SK-N-SH (cell line): ENCODE results near the gene PPM1E. TPM values are rescaled to one million over a fixed set of nuclear protein-coding genes. Genes with fewer than 3 reads are reported as not detected.
A peak's percentile ranks its signal among the peaks of the same experiment; 100 is the strongest.

ENCODE experiments used
- CTCF ChIA-PET: fragments of 300-600, 350-600 bp; formaldehyde crosslinking; extraction: SDS; loops from one replicate; lab custom pipeline; 2021; lab: Yijun Ruan, JAX
- POLR2A ChIA-PET: fragments of 350-600 bp; sonication (Branson Sonifier 250); formaldehyde crosslinking; extraction: SDS; loops from one replicate; lab custom pipeline; 2020; ENCODE audit warnings: antibody characterized with exemption, inconsistent platforms; lab: Yijun Ruan, JAX
- DNase-seq: peaks from one replicate; pipeline ENCODE4 v3.0.0; 2012
- H2AFZ ChIP-seq: fragments of 200-600 bp; sonication (generic); 2 replicates; pipeline ENCODE4 v1.8.1; 2016; ENCODE audit warnings: antibody characterized with exemption, mild to moderate bottlenecking, low read depth
- H3F3A ChIP-seq: fragments of 200-600 bp; sonication (generic); replicated peaks from 2 replicates; pipeline ENCODE3; 2016; ENCODE audit warnings: antibody characterized with exemption, mild to moderate bottlenecking; ENCODE audit not compliant: insufficient read depth
- H3K27ac ChIP-seq, 2 experiments: fragments of 200-500 bp in 1 of 2; fragments of 200-600 bp in 1 of 2; sonication (Bioruptor generic) in 1 of 2; sonication (generic), shearing (Covaris generic) in 1 of 2; 2 replicates each; pipeline versions ENCODE4 v1.5.1 to v1.6.1; 2014 to 2016; ENCODE audit warnings: low read depth in 2 of 2, inconsistent platforms in 1 of 2, low read length in 1 of 2, mild to moderate bottlenecking in 1 of 2, mixed read lengths in 1 of 2
- H3K27me3 ChIP-seq: fragments of 200-600 bp; sonication (generic), shearing (Covaris generic); 2 replicates; pipeline ENCODE4 v1.6.1; 2016; ENCODE audit warnings: mixed run types; ENCODE audit not compliant: insufficient read depth
- H3K36me3 ChIP-seq, 2 experiments: fragments of 200-500 bp in 1 of 2; fragments of 200-600 bp in 1 of 2; sonication (Bioruptor generic) in 1 of 2; sonication (generic) in 1 of 2; replicated peaks in 1 of 2; 2 replicates each; pipeline versions ENCODE3 to v1.5.1; 2014 to 2016; ENCODE audit warnings: low read length in 1 of 2, mild to moderate bottlenecking in 1 of 2; ENCODE audit not compliant: insufficient read depth in 2 of 2, control insufficient read depth in 1 of 2
- H3K4me1 ChIP-seq, 2 experiments: fragments of 200-500 bp in 1 of 2; fragments of 200-600 bp in 1 of 2; sonication (Bioruptor generic) in 1 of 2; sonication (generic), shearing (Covaris generic) in 1 of 2; 2 replicates each; pipeline versions ENCODE4 v1.5.1 to v1.6.1; 2014 to 2016; ENCODE audit warnings: low read depth in 1 of 2, low read length in 1 of 2, mixed run types in 1 of 2; ENCODE audit not compliant: insufficient read depth in 2 of 2, control insufficient read depth in 1 of 2
- H3K4me2 ChIP-seq: fragments of 200-600 bp; sonication (generic), shearing (Covaris generic); 2 replicates; pipeline ENCODE4 v1.6.1; 2017; ENCODE audit warnings: mixed run types
- H3K4me3 ChIP-seq, 2 experiments: fragments of 200-500 bp in 1 of 2; fragments of 200-600 bp in 1 of 2; sonication (Bioruptor generic) in 1 of 2; sonication (generic), shearing (Covaris generic) in 1 of 2; 2 replicates each; pipeline versions ENCODE4 v1.5.1 to v1.8.1; 2014 to 2016; ENCODE audit warnings: low read depth in 2 of 2, inconsistent platforms in 1 of 2, low read length in 1 of 2, mild to moderate bottlenecking in 1 of 2, mixed read lengths in 1 of 2, moderate library complexity in 1 of 2
- H3K79me2 ChIP-seq: fragments of 200-600 bp; sonication (generic); 2 replicates; pipeline ENCODE4 v1.8.1; 2017; ENCODE audit warnings: mild to moderate bottlenecking; ENCODE audit not compliant: insufficient read depth
- H3K9ac ChIP-seq: fragments of 200-600 bp; sonication (generic); 2 replicates; pipeline ENCODE4 v1.6.1; 2017; ENCODE audit warnings: mixed run types
- H3K9me2 ChIP-seq: fragments of 200-600 bp; sonication (generic); 2 replicates; pipeline ENCODE4 v1.6.1; 2017; ENCODE audit warnings: mixed run types
- H3K9me3 ChIP-seq: fragments of 200-600 bp; sonication (generic); 2 replicates; pipeline ENCODE4 v1.6.1; 2017; ENCODE audit warnings: mixed run types, mild to moderate bottlenecking, moderate library complexity
- H4K20me1 ChIP-seq: fragments of 200-600 bp; sonication (generic); 2 replicates; pipeline ENCODE4 v1.6.1; 2017; ENCODE audit warnings: mild to moderate bottlenecking, mixed run types; ENCODE audit not compliant: insufficient read depth
- NRF1 ChIP-seq: IDR thresholded peaks from 2 replicates; pipeline ENCODE4 v1.6.1; 2012; ENCODE audit warnings: low read depth, mild to moderate bottlenecking, low read length
- TCF12 ChIP-seq: IDR thresholded peaks from 2 replicates; pipeline ENCODE4 v1.4.0; 2012
- YY1 ChIP-seq: IDR thresholded peaks from 2 replicates; pipeline ENCODE4 v1.4.0; 2012; ENCODE audit warnings: low read depth, mild to moderate bottlenecking
- WGBS: methylation state at CpG from one replicate; pipeline ENCODE4 v1.1.6; 2017; ENCODE audit warnings: low lambda C conversion rate; 5-methylcytosine and 5-hydroxymethylcytosine counted together
- polyA plus RNA-seq, 3 experiments: library from polyadenylated mRNA; depleted of rRNA; stranded (reverse); fragments of >200 nt; gene quantifications; 2 replicates each; pipeline ENCODE4 v1.2.3, GENCODE V29; 2012
- TF ChIP-seq, protein P1 (sequence below): IDR thresholded peaks from 2 replicates; pipeline ENCODE4 v1.4.0; 2012; ENCODE audit warnings: low read depth, borderline replicate concordance
- TF ChIP-seq, protein P2 (sequence below): IDR thresholded peaks from 2 replicates; pipeline ENCODE4 v1.6.1; 2012; ENCODE audit warnings: mild to moderate bottlenecking, low read depth, low read length, moderate library complexity
- TF ChIP-seq, protein P3 (sequence below): IDR thresholded peaks from 2 replicates; pipeline ENCODE4; 2012

Gene PPM1E
- polyA plus RNA-seq, 1 of the 3 experiments (the other 2 are of a cell fraction), result 0.08 TPM

DNA sequence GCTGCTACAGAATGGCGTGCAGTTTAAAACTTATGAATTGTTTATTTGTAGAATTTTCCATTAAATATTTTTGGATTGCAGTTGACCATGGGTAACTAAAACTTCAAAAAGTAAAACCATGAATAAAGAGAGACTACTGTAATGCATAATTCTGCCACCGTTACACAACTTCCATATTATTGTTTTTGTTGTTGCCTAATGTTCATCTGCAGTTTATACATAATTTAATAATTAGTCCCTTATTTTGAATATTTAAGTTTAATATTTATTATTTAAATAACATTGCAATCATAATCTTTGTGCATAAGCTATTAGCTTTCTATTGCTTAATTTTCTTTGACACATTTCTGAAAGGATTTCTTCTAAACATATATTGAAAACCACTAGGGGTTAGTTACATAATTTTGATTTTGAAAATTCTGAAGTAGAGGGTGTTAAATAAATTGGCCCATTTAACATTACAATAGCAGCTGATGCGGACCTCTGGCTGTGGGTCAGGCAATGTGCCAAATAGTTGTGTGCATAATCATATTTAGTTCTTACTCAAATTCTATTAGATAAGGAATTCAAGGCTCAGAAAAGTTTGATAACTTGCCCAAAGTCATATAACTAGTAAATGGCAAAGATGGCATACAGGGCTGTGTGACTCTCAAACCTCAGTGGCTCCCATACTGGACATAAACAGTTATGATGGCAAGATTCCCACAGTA, 31.1 kb downstream of the PPM1E start (continued):
- TF ChIP-seq, protein P1, sequence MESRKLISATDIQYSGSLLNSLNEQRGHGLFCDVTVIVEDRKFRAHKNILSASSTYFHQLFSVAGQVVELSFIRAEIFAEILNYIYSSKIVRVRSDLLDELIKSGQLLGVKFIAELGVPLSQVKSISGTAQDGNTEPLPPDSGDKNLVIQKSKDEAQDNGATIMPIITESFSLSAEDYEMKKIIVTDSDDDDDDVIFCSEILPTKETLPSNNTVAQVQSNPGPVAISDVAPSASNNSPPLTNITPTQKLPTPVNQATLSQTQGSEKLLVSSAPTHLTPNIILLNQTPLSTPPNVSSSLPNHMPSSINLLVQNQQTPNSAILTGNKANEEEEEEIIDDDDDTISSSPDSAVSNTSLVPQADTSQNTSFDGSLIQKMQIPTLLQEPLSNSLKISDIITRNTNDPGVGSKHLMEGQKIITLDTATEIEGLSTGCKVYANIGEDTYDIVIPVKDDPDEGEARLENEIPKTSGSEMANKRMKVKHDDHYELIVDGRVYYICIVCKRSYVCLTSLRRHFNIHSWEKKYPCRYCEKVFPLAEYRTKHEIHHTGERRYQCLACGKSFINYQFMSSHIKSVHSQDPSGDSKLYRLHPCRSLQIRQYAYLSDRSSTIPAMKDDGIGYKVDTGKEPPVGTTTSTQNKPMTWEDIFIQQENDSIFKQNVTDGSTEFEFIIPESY, result no peak
- peak; percentile 83 for TF ChIP-seq TCF12
- TF ChIP-seq, all 33 proteins: peak for 10

DNA sequence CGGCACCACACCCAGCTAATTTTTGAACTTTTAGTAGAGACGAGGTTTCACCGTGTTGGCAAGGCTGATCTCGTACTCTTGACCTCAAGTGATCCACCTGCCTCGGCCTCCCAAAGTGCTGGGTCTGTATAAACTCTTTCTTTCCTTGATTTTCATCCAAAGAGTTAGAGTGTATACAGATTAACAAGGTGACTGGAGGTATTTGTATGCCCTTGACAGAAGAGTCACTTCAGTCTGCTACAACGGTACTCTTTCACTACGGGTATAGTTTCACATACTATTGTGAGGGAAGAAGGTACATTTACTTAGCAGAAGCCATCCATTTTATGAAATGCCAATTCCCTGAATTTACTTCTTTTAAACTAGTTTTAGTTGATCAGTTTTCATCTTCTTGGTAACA, 32.5 kb downstream of the PPM1E start:
- Histone ChIP-seq H3K27me3 (peaks cover 8% of the 10 kb centered on the region; the same call in 1 of the 2 replicates), H3K36me3 (no peaks in the 10 kb centered on the region), H4K20me1 (no peaks in the 10 kb centered on the region), H3F3A (peaks cover 10% of the 10 kb centered on the region), H3K9ac (no peak overlapping the region), H3K4me2 (no peak overlapping the region), H3K9me3 (no peaks in the 10 kb centered on the region), H3K4me3 (no peak overlapping the region), H3K27ac (no peak overlapping the region), H3K79me2 (no peaks in the 10 kb centered on the region), H3K9me2 (no peaks in the 10 kb centered on the region), H2AFZ (no peak overlapping the region), H3K4me1 (peaks cover 7 to 10% of the 10 kb centered on the region in 2 experiments; a peak in 3 of 4 replicates)
- POLR2A ChIA-PET, result no interaction called here
- CTCF ChIA-PET, result interaction anchor here (1.1 kb wide), 1 partner anchor 77 kb away, joined by 3 read pairs; no protein-coding TSS in a partner anchor
- 90% methylated on average over 7 of the region's 7 CpGs for WGBS
- no peak for DNase-seq
- TF ChIP-seq NRF1, result no peak

DNA sequence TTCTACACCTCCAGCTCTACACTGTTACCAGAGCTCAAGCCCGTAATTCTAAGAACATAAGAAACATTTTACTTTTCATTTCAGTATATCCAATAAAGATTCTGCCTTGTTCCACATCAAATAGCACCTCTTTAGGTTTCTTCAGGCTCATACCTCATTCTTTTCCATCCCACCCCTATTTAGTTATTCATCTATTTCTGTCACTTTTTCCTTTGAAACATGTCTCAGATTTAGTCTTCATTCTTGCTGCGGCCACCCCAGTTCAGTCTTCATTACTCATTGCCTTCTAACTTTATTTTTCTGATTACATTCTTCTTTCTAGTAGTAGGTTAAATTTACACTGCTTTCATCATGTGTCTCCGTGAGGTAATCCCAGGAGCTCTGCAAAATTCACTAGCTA, 33.5 kb downstream of the PPM1E start:
- H3K79me2 ChIP-seq, result no peaks in the 10 kb centered on the region
- ChIA-PET POLR2A (no interaction called here), CTCF (interaction anchor here (0.8 kb wide), 1 partner anchor 22 kb away, joined by 3 read pairs; no protein-coding TSS in a partner anchor)
- 85% methylated on average over 3 of the region's 3 CpGs for WGBS
- H3F3A ChIP-seq, result peaks cover 9% of the 10 kb centered on the region
- no peak overlapping the region for H3K4me3 ChIP-seq
- TF ChIP-seq, protein P2, sequence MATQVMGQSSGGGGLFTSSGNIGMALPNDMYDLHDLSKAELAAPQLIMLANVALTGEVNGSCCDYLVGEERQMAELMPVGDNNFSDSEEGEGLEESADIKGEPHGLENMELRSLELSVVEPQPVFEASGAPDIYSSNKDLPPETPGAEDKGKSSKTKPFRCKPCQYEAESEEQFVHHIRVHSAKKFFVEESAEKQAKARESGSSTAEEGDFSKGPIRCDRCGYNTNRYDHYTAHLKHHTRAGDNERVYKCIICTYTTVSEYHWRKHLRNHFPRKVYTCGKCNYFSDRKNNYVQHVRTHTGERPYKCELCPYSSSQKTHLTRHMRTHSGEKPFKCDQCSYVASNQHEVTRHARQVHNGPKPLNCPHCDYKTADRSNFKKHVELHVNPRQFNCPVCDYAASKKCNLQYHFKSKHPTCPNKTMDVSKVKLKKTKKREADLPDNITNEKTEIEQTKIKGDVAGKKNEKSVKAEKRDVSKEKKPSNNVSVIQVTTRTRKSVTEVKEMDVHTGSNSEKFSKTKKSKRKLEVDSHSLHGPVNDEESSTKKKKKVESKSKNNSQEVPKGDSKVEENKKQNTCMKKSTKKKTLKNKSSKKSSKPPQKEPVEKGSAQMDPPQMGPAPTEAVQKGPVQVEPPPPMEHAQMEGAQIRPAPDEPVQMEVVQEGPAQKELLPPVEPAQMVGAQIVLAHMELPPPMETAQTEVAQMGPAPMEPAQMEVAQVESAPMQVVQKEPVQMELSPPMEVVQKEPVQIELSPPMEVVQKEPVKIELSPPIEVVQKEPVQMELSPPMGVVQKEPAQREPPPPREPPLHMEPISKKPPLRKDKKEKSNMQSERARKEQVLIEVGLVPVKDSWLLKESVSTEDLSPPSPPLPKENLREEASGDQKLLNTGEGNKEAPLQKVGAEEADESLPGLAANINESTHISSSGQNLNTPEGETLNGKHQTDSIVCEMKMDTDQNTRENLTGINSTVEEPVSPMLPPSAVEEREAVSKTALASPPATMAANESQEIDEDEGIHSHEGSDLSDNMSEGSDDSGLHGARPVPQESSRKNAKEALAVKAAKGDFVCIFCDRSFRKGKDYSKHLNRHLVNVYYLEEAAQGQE, result no peak
- TF ChIP-seq, protein P3, sequence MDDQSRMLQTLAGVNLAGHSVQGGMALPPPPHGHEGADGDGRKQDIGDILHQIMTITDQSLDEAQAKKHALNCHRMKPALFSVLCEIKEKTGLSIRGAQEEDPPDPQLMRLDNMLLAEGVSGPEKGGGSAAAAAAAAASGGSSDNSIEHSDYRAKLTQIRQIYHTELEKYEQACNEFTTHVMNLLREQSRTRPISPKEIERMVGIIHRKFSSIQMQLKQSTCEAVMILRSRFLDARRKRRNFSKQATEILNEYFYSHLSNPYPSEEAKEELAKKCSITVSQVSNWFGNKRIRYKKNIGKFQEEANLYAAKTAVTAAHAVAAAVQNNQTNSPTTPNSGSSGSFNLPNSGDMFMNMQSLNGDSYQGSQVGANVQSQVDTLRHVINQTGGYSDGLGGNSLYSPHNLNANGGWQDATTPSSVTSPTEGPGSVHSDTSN, result no peak
- TF ChIP-seq YY1, result no peak
- H2AFZ ChIP-seq, result no peak overlapping the region
- H3K4me2 ChIP-seq, result no peak overlapping the region
- H4K20me1 ChIP-seq, result no peaks in the 10 kb centered on the region
- no peak for DNase-seq
- no peak overlapping the region for H3K9ac ChIP-seq
- H3K27me3 ChIP-seq, result peaks cover 8% of the 10 kb centered on the region; the same call in 1 of the 2 replicates
- no peaks in the 10 kb centered on the region for H3K9me3 ChIP-seq
- H3K27ac ChIP-seq, result no peak overlapping the region
- H3K36me3 ChIP-seq, result no peaks in the 10 kb centered on the region
- no peaks in the 10 kb centered on the region for H3K9me2 ChIP-seq
- H3K4me1 ChIP-seq, result peaks cover 7 to 10% of the 10 kb centered on the region in 2 experiments; a peak in 3 of 4 replicates
